K562 (cell line): ENCODE results near the gene CPNE1. TPM values are rescaled to one million over a fixed set of nuclear protein-coding genes. Genes with fewer than 3 reads are reported as not detected.

Source experiments
- ETV6 ChIP-seq, 3 experiments: fragments of 150-350 bp in 1 of 3; sonication (generic) in 1 of 3; formaldehyde crosslinking in 1 of 3; IDR thresholded peaks; 2 replicates each; pipeline versions ENCODE4 v1.6.1 to v1.8.0; 2014 to 2022; ENCODE audit warnings: borderline replicate concordance in 2 of 3, low read depth in 2 of 3, antibody characterized with exemption in 1 of 3, low read length in 1 of 3, mild to moderate bottlenecking in 1 of 3, missing genetic modification reagents in 1 of 3
- FOXJ3 ChIP-seq: sonication (generic); formaldehyde crosslinking; IDR thresholded peaks from 2 replicates; pipeline ENCODE4 v1.4.0; 2020; ENCODE audit warnings: mild to moderate bottlenecking, missing genetic modification reagents
- GTF2E2 ChIP-seq: fragments of 200-800 bp; sonication (Bioruptor generic); IDR thresholded peaks from 2 replicates; pipeline ENCODE4 v1.6.1; 2016; ENCODE audit warnings: missing genetic modification characterization, missing compliant biosample characterization
- KLF16 ChIP-seq: IDR thresholded peaks from 2 replicates; pipeline ENCODE4 v1.6.1; 2016; ENCODE audit warnings: antibody characterized with exemption
- MAFF ChIP-seq: IDR thresholded peaks from 2 replicates; pipeline ENCODE4 v1.6.1; 2012; ENCODE audit warnings: low read length, improper control_type of control experiment
- MCM7 ChIP-seq, 2 experiments: fragments of 450-650 bp; IDR thresholded peaks; 2 replicates each; pipeline ENCODE4 v1.6.1; 2016 to 2018
- NFIC ChIP-seq: fragments of 450-650 bp; IDR thresholded peaks from 2 replicates; pipeline ENCODE4 v1.6.1; 2017; ENCODE audit warnings: mild to moderate bottlenecking, inconsistent platforms
- POLR2G ChIP-seq: fragments of 200-400 bp; formaldehyde crosslinking; IDR thresholded peaks from 2 replicates; pipeline ENCODE4 v1.6.1; 2017; ENCODE audit warnings: low read depth, mild to moderate bottlenecking, antibody characterized with exemption, low read length, moderate library complexity
- PYGO2 ChIP-seq: fragments of 450-650 bp; IDR thresholded peaks from 2 replicates; pipeline ENCODE4 v1.6.1; 2016; ENCODE audit warnings: mild to moderate bottlenecking, missing genetic modification characterization, moderate library complexity, missing compliant biosample characterization
- RBFOX2 ChIP-seq: fragments of 200-400 bp; formaldehyde crosslinking; IDR thresholded peaks from 2 replicates; pipeline ENCODE4 v1.6.1; 2017; ENCODE audit warnings: low read depth, mild to moderate bottlenecking, low read length, moderate library complexity
- RBM25 ChIP-seq: fragments of 200-400 bp; formaldehyde crosslinking; IDR thresholded peaks from 2 replicates; pipeline ENCODE4 v1.6.1; 2018; ENCODE audit warnings: low read length, low read depth, moderate library complexity; ENCODE audit not compliant: severe bottlenecking
- RFX5 ChIP-seq: IDR thresholded peaks from 2 replicates; pipeline ENCODE4 v1.6.1; 2011; ENCODE audit warnings: low read depth, mild to moderate bottlenecking, improper control_type of control experiment, low read length
- RFX7 ChIP-seq: fragments of 250-450 bp; sonication (Bioruptor Pico); IDR thresholded peaks from 2 replicates; pipeline ENCODE4 v1.5.1; 2021; ENCODE audit warnings: mild to moderate bottlenecking
- SMARCE1 ChIP-seq: fragments of 450-650 bp; IDR thresholded peaks from 2 replicates; pipeline ENCODE4 v1.7.1; 2016; ENCODE audit warnings: mild to moderate bottlenecking
- SP2 ChIP-seq: IDR thresholded peaks from 2 replicates; pipeline ENCODE4 v1.6.1; 2011; ENCODE audit warnings: mild to moderate bottlenecking, low read depth, low read length, moderate library complexity; ENCODE audit not compliant: poor library complexity, severe bottlenecking; ENCODE audit errors: extremely low read depth
- STAG1 ChIP-seq: sonication (generic); formaldehyde crosslinking; IDR thresholded peaks from 2 replicates; pipeline ENCODE4 v1.5.0; 2020; ENCODE audit warnings: missing genetic modification reagents, borderline replicate concordance
- TGIF2 ChIP-seq: sonication (generic); formaldehyde crosslinking; IDR thresholded peaks from 2 replicates; pipeline ENCODE4 v1.8.1; 2022; ENCODE audit warnings: mild to moderate bottlenecking, missing genetic modification reagents, moderate library complexity
- THAP7 ChIP-seq: fragments of 250-450 bp; sonication (Bioruptor Pico); IDR thresholded peaks from 2 replicates; pipeline ENCODE4 v1.5.0; 2021
- YY1 ChIP-seq, 3 experiments: IDR thresholded peaks; 2 replicates each; pipeline ENCODE4 v1.6.1; 2011; ENCODE audit warnings: low read length in 2 of 3, mild to moderate bottlenecking in 2 of 3, moderate library complexity in 2 of 3, borderline replicate concordance in 1 of 3, control low read depth in 1 of 3, low read depth in 1 of 3; ENCODE audit not compliant: insufficient read depth in 3 of 3, insufficient replicate concordance in 2 of 3, control insufficient read depth in 1 of 3, insufficient read length in 1 of 3; ENCODE audit errors: extremely low read depth in 1 of 3
- ZNF121 ChIP-seq: sonication (generic); formaldehyde crosslinking; conservative IDR thresholded peaks from 2 replicates; pipeline ENCODE4 v1.8.0; 2022; ENCODE audit warnings: missing genetic modification reagents
- ZNF444 ChIP-seq: fragments of 250-450 bp; sonication (Bioruptor Pico); IDR thresholded peaks from 2 replicates; pipeline ENCODE4 v1.4.0; 2020; ENCODE audit warnings: mild to moderate bottlenecking, moderate library complexity
- ZNF507 ChIP-seq: conservative IDR thresholded peaks from 2 replicates; pipeline ENCODE4 v1.6.1; 2017; ENCODE audit warnings: missing genetic modification characterization, missing compliant biosample characterization
- ZNF780A ChIP-seq: fragments of 250-450 bp; sonication (Bioruptor Pico); IDR thresholded peaks from 2 replicates; pipeline ENCODE4 v1.5.0; 2021; ENCODE audit warnings: mild to moderate bottlenecking
- polyA plus RNA-seq, 8 experiments: library from polyadenylated mRNA; depleted of rRNA in 4 of 8; stranded (reverse) in 5 of 8; unstranded in 3 of 8; fragments of >200 nt; fragmentation: Nextera tagmentation in 2 of 8; fragmentation: Illumina TruSeq in 1 of 8; extraction: Ambion mirVana in 2 of 8; extraction: Trizol in 1 of 8; gene quantifications; 2 replicates each; pipeline versions ENCODE4 v1.2.1 to v1.2.3, GENCODE V29; 2011 to 2014; ENCODE audit warnings: inconsistent platforms in 1 of 8, missing spikeins in 1 of 8
- total RNA-seq, 7 experiments: library from RNA; depleted of rRNA in 6 of 7; stranded (reverse); fragments of >200 nt in 6 of 7; fragmentation: Illumina TruSeq in 2 of 7; extraction: Trizol in 2 of 7; gene quantifications; 2 replicates each; pipeline versions ENCODE4 v1.2.1 to v1.2.3, GENCODE V29; 2011 to 2021; ENCODE audit warnings: low replicate concordance in 1 of 7
- TF ChIP-seq, protein P1 (sequence below): IDR thresholded peaks from 3 replicates; pipeline ENCODE4 v1.6.1; 2011; ENCODE audit warnings: borderline replicate concordance, mild to moderate bottlenecking; ENCODE audit not compliant: insufficient read length, insufficient read depth
- TF ChIP-seq, protein P2 (sequence below), 2 experiments: fragments of 200-800 bp in 1 of 2; sonication (Bioruptor generic) in 1 of 2; sonication (generic) in 1 of 2; formaldehyde crosslinking in 1 of 2; IDR thresholded peaks in 1 of 2; conservative IDR thresholded peaks in 1 of 2; 2 replicates each; pipeline versions ENCODE4 v1.5.0 to v1.6.1; 2016 to 2020; ENCODE audit warnings: missing compliant biosample characterization in 1 of 2, missing genetic modification characterization in 1 of 2, missing genetic modification reagents in 1 of 2

CPNE1 gene
- total and polyA plus RNA-seq, 9 of the 15 experiments (the other 6 are each of a cell fraction or from before 2014, with no cell fraction given) = 42.1 to 102 (median 56.0) TPM

GRCh38 chr20:35699127-35699956 lies 34.6 kb upstream of the CPNE1 start, which contains the start of the genes NFS1 and ROMO1 (continued):
- no peak for TF ChIP-seq STAG1
- TF ChIP-seq ZNF444 (CRISPR knock-in tag) = no peak
- no peak for TF ChIP-seq KLF16
- no peak for TF ChIP-seq RFX5
- TF ChIP-seq, protein P1, sequence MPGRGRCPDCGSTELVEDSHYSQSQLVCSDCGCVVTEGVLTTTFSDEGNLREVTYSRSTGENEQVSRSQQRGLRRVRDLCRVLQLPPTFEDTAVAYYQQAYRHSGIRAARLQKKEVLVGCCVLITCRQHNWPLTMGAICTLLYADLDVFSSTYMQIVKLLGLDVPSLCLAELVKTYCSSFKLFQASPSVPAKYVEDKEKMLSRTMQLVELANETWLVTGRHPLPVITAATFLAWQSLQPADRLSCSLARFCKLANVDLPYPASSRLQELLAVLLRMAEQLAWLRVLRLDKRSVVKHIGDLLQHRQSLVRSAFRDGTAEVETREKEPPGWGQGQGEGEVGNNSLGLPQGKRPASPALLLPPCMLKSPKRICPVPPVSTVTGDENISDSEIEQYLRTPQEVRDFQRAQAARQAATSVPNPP = no peak
- no peak for TF ChIP-seq FOXJ3 (CRISPR knock-in tag)
- TF ChIP-seq SP2 = no peak
- TF ChIP-seq POLR2G = peak; percentile 97
- no peak for TF ChIP-seq PYGO2 (tag)
- TF ChIP-seq TGIF2 = peak; percentile 86; the same call in 1 of the 2 replicates
- TF ChIP-seq SMARCE1 = no peak
- no peak for TF ChIP-seq ZNF780A (CRISPR knock-in tag)
- no peak for TF ChIP-seq RFX7 (CRISPR knock-in tag)
- no peak for TF ChIP-seq RBM25
- TF ChIP-seq, protein P2, sequence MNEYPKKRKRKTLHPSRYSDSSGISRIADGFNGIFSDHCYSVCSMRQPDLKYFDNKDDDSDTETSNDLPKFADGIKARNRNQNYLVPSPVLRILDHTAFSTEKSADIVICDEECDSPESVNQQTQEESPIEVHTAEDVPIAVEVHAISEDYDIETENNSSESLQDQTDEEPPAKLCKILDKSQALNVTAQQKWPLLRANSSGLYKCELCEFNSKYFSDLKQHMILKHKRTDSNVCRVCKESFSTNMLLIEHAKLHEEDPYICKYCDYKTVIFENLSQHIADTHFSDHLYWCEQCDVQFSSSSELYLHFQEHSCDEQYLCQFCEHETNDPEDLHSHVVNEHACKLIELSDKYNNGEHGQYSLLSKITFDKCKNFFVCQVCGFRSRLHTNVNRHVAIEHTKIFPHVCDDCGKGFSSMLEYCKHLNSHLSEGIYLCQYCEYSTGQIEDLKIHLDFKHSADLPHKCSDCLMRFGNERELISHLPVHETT (CRISPR knock-in tag; conservative IDR thresholded peaks at IDR 0.05 in 1 of 2, IDR thresholded peaks at IDR 0.05 in 1 of 2) = peak in 1 of 2 experiments; percentile 90; a peak in 2 of 4 replicates
- peak in 2 of 3 experiments; percentile 29 to 71 for TF ChIP-seq YY1 (IDR thresholded peaks at IDR 0.05; ENCODE audit: borderline replicate concordance in 1 of 3, control insufficient read depth in 1 of 3, extremely low read depth in 1 of 3, insufficient read depth in 3 of 3, insufficient read length in 1 of 3, insufficient replicate concordance in 2 of 3, low read depth in 1 of 3, low read length in 2 of 3)
- TF ChIP-seq GTF2E2 (tag) = peak; percentile 74; the same call in 1 of the 2 replicates
- no peak for TF ChIP-seq ZNF121 (CRISPR knock-in tag)
- no peak for TF ChIP-seq THAP7
- TF ChIP-seq MCM7 (IDR thresholded peaks at IDR 0.05) = no peak
- TF ChIP-seq NFIC = peak; percentile 38
- TF ChIP-seq ZNF507 (tag) = no peak
- TF ChIP-seq ETV6 (IDR thresholded peaks at IDR 0.05; ENCODE audit: borderline replicate concordance in 1 of 2, low read depth in 2 of 2, low read length in 1 of 2) = no peak
- TF ChIP-seq ETV6 (CRISPR knock-in tag; IDR thresholded peaks at IDR 0.05; ENCODE audit: borderline replicate concordance) = no peak
- no peak for TF ChIP-seq MAFF
- TF ChIP-seq RBFOX2 = peak; percentile 96
